Right lung (tissue), 10 donors: ENCODE measurements around the gene IL31RA. TPM values are rescaled to one million over a fixed set of nuclear protein-coding genes. Genes with fewer than 3 reads are reported as not detected.
A peak's percentile ranks its signal among the peaks of the same experiment; 100 is the strongest.
"Not testable (repeated sequence)": the region's sequence is repeated elsewhere in the genome, so short reads cannot be mapped to it uniquely, and the experiment has no call there.

Experiments
- DNase-seq, 2 donors: peaks; one replicate each; pipeline ENCODE4 v3.0.0-alpha.2; 2013
- long read RNA-seq, 8 donors: transcript quantifications; one replicate each; lab custom pipeline, GENCODE V29; 2026
- polyA plus RNA-seq, 5 donors: library from polyadenylated mRNA; unstranded; fragments of 120-200 nt; gene quantifications; one replicate each; pipeline versions ENCODE4 v1.2.1 to v1.2.3, GENCODE V29; 2013; ENCODE audit warnings: inconsistent platforms in 1 of 5, low replicate concordance in 1 of 5; ENCODE audit not compliant: insufficient read length in 5 of 5, insufficient read depth in 1 of 5

The IL31RA gene
- under 1 TPM; 0.11 to 0.35 (median 0.12) TPM for polyA plus RNA-seq
- long read RNA-seq, donor 1: 0 reads
- long read RNA-seq, donor 2, partial matches to known transcripts: 0 of 14 reads
- long read RNA-seq, donor 2, other reads (novel, unspliced or antisense): 14 of 14 reads
- long read RNA-seq, donor 3: 0 reads
- long read RNA-seq, donor 4: 0 reads
- long read RNA-seq, donor 5: 0 reads
- long read RNA-seq, donor 6: 0 reads
- long read RNA-seq, donor 7: 0 reads
- long read RNA-seq, donor 8: 0 reads

- no peak for DNase-seq
Measured at GRCh38 chr5:55850839-55851674, at the start of gene IL31RA. Gene IL31RA, plus strand, starts transcription at chr5:55851357. Its CDS starts 214 bp downstream, at chr5:55851571.

- not testable (repeated sequence) for DNase-seq
Measured at GRCh38 chr5:55808814-55809213, 42.3 kb upstream of the IL31RA start.

GRCh38 chr5:55815939-55816338 is 35.2 kb upstream of the IL31RA start:
- DNase-seq: not testable (repeated sequence)

DNA sequence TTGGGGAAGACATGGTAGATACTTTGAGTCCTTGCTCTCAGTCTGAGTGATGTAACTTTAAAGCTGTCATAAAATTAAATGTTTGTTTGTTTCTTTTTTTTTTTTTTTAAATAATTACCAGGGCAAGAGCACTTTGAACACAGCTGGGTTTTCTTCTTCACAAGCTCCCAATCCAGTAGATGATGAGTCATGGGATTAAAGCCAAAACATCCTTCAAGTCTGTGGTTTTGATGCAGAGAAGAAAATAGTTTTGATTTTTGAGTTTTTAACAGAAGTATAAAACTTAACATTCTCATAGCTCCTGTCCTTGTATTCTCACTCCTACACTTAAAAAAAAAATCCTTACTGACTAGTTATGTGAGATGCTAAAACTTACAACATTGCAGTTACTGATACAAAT is 34.8 kb upstream of the IL31RA start:
- peak; percentile 25 to 31 for DNase-seq

GRCh38 chr5:55817030-55817429 is 34.1 kb upstream of the IL31RA start:
- peak in 1 of 2 donors; percentile 18 for DNase-seq

DNA sequence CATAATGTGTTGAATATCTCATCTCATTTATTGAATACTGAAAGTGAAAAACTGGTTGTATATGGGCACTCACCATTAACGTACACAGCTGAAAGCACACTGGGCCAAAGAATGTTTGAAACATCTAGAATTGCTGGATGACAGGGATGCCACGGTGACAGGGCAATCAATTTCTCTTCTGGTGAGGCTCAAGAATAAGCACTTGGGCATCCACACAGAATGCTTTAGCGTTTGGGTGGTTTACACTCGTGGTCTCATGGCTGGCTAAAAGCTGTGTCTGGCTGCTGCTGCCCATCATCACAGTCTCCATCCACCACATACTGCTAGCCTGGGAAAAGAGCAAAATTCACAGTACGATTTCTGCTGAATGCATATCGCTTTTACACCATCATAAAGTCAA is 30.7 kb upstream of the IL31RA start:
- DNase-seq: no peak

DNA sequence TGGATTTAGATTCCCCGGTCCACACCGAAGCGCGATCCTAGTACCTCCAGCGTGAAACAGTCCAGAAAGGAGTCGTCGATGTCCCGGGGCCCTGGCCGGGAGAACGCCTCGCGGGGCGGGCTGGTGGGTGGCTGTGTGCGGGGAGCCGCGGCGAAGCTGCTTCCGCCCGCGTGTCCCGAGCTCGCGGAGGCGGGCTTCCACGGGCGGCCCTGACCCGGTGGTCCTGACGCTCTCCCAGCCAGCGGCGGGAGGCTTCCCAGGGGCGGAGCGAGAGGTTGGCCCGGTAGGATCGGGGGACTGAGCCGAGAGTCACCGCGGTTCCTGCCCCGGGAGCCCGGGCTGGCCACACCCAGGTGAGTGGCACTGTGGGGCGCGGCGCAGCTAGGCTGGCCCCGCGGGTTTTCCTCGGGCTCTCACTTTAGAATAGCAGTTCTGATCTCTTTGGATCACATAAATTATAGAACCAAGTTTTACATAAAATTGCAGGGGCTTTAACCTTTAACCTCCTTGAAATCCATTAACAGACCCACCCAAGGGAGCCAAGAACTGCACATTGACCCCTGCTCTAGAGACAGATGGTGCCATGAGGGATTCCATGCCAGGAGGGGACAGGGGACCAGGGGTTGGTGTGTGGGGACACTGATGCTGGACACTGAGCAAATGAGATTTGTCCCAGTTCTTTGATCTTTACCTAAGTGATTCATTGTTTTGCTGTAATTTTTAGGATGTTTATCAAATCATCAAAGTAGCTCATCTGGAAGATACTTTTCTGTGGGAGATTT is 29.2 kb upstream of the IL31RA start:
- DNase-seq: peak; percentile 32 to 35

- DNase-seq: no peak
Measured at GRCh38 chr5:55823151-55823796, 27.9 kb upstream of the IL31RA start.

- DNase-seq: no peak
Measured at GRCh38 chr5:55829956-55830355, 21.2 kb upstream of the IL31RA start.

DNA sequence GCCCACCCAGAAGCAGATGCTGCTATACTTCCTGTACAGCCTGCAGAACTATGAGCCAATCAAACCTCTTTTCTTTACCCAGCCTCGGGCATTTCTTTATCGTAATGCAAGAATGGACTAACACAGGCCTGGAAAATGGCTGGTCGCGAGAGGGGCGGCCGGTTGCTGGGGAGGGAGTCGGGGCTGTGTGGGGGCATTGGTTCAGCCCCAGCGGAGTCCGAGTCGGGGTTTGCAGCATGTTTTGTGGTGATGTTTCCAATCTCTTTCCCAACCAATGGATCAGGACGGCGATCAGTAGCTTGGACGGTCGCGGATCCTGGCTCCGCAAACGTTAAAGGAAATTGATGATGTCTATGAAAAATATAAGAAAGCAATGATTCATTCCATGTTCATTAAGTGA is 18.7 kb upstream of the IL31RA start:
- DNase-seq: no peak

DNA sequence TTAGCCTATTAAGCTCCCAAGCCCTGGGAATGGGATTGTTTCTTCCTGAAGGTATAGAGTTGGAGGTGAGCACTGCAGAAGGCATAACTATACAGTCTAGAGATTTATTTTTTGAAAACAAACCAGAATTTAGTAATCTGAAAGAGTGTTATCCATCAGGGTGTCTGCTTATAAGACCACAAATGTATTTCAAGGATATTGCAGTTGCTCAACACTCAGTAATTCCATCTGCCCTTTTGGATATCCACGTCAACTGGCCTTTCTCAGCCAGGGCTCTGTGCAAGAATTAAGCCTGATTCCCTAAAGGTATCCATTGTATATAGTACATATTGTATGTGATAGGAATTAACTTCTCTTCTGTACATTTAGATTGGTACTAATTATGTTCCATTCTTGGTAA is 15.0 kb upstream of the IL31RA start:
- DNase-seq: no peak

DNA sequence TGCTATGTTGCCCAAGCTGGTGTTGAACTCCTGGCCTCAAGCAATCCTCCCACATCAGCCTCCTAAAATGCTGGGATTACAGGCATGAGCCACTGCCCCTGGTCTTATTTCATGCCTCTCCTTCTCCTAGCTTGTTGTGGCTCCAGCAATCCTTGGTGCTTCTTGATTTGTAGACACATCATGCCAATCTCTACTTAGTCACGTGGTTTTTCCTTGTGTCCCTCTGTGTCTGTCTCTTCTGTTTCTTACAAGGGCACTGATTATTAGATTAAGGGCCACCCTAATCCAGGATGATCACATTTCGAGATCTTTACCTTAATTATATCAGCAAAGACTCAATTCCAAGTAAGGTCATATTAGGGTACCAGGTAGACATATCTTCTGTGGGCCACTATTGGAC is 9.2 kb upstream of the IL31RA start:
- DNase-seq: no peak

- no peak for DNase-seq
Measured at GRCh38 chr5:55847837-55848236, 3.3 kb upstream of the IL31RA start.

DNA sequence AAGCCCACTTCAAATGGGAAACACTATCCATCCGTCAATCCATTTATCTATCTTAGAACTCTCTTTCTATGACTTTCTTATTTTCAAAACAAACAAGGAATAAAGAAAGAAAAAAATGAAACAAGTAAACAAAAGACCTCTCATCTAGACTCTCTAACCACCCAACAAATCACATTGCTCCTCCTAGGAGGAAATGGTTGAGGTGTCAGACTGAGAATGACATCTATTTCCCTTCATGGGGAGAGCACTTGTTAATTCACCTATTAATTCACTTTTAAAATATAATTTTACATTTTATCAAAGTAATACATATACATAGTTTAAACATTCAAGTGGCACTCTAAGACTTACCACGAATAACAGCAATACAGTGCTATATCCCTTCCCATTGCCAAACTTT is 2.4 kb upstream of the IL31RA start:
- DNase-seq: no peak

DNA sequence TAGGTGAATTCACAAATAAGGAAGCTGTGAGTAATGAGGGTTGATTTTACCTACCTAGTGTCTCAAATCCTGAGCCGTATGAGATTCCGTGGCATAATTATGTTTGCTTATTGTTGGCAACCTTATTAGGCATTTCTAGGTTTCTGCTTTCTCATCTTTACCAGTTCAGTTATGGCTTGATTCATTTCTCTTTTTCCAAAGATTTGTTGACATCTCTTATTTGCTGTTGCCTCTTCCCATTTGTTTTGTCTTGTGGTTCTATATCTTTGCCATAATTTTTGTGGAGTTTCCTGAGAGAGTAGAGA is 470 bp downstream of the IL31RA start:
- no peak for DNase-seq

- no peak for DNase-seq
Measured at GRCh38 chr5:55852503-55852902, 1.3 kb downstream of the IL31RA start.

DNA sequence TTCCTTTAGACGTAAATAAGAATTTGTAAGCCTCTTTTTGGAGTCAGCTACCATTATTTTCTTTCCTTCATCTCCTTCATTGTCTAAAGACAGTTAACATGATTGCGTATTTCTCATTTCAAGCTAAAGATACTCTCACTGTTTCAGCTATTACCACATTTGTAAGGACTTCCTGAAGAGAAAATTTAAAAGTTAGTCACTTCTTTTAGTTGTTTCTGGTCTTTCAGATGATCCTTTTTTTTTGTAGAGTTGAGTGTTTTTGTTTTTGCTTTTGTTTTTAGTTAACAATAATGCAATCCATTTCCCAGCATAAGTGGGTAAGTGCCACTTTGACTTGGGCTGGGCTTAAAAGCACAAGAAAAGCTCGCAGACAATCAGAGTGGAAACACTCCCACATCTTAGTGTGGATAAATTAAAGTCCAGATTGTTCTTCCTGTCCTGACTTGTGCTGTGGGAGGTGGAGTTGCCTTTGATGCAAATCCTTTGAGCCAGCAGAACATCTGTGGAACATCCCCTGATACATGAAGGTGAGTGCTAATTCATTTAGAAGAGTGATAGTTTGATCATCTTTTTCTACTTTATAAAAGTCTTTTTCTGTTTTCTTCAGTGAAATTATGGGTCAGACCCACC is 2.0 kb downstream of the IL31RA start:
- DNase-seq: no peak

DNA sequence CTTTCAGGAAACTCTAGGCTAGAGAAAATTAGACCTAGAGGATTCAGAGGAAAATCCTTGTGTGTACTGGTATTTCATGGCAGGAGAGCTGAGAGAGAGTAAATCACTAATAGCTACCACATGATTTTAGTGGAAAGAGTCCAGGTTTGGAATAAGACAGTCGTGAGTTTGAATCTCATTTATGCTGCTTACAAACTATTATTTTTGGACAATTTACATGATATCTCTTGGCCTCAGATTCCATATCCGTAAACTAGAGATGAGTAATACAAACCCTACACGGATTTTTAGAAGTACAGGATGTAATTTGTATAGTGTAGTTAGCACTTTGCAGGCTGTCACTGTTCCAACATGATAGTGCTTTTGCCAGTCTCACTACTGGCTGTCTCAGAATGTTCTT is 2.7 kb downstream of the IL31RA start:
- no peak for DNase-seq

DNA sequence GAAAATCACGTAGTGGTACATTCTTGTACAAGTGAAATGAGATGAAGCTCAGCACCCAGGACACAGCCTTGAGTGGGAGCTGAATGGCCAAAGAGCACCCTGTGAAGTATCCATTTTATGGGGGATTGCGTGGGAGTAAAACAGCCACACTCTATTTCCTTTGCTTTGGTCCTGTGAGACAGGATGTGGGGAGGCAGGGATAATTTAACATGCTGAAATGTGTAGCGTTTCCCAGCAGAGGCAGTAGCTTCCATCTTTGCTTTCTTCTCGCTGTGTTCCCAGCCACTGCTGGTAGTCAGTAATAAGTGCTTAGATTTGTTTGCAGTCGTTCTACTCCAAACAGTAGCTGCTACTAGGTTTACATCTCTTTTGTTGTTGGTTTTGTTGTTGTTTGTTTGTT is 4.4 kb downstream of the IL31RA start:
- no peak for DNase-seq

DNA sequence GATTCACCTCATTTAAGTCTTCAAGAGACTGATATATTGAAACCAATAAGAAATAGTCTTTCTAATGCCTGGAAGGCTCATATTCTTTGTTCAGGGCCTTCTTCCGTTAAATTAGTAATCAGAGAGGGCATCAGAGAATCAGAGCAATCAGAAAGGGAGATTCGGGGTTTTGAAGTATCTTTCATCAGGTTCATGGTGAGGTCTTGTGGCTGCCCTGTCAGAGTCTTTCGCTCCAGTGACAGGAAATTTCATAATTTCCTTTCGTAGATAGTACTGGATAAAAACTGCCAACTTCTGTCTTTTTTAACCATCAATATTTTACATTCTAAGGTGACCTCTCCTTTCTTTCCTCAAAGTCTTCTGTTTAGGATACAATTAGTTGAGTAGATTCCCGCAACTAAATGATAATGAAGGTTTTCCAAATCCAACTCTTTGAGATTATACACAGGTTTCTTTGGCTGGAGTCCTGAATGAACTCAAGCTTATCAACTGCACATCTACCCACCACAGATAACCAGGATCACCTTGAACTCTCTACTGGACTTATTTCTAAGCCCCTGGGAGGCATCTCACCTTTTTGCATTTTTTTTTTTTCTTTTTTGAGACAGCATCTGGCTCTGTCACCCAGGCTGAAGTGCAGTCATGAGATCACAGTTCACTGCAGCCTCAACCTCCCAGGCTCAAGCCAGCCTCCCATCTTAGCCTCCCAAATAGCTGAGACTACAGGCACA is 5.5 kb downstream of the IL31RA start:
- DNase-seq: no peak

DNA sequence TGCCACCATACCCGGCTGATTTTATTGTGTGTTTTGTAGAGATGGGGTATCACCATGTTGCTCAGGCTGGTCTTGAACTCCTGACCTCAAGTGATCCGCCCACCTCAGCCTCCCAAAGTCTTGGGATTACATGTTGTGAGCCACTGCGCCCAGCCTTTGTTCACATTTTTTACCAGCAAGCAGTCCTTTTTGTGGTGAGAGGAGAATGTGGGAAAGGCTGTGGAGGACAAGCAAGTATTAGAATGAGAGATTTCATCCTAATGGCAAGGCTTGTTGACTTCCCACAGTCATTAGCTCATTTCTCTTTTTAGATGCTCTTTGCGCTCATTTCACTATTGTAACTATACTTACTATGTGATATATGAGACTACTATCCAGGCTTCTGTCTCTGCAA is 6.1 kb downstream of the IL31RA start:
- no peak for DNase-seq
